ENCODE data around the gene SNX13.

- TF ChIP-seq CTCF (IDR thresholded peaks at IDR 0.05): no peak
- TF ChIP-seq POLR2A (IDR thresholded peaks at IDR 0.05): no peak
These were observed 26.4 kb upstream of the SNX13 start for GRCh38 chr7:17966706-17967105.
